HG02610 (cell line): ENCODE results near the gene SLC2A5.
A peak's percentile ranks its signal among the peaks of the same experiment; 100 is the strongest.
"Not testable (repeated sequence)": the region's sequence is repeated elsewhere in the genome, so short reads cannot be mapped to it uniquely, and the experiment has no call there.

Experiments
- ATAC-seq: cut with Tn5 transposase; IDR thresholded peaks from one replicate; pipeline ENCODE4 v1.9.1; 2021; ENCODE audit warnings: mild to moderate bottlenecking, moderate library complexity; ENCODE audit not compliant: unreplicated experiment

Gene SLC2A5

GRCh38 chr1:9010781-9011323, 58.6 kb downstream of the SLC2A5 start:
- peak; percentile 50 for ATAC-seq

- no peak for ATAC-seq
These were observed 59.7 kb downstream of the SLC2A5 start for GRCh38 chr1:9009438-9010370.

GRCh38 chr1:9008236-9008635, 61.2 kb downstream of the SLC2A5 start:
- no peak for ATAC-seq

DNA sequence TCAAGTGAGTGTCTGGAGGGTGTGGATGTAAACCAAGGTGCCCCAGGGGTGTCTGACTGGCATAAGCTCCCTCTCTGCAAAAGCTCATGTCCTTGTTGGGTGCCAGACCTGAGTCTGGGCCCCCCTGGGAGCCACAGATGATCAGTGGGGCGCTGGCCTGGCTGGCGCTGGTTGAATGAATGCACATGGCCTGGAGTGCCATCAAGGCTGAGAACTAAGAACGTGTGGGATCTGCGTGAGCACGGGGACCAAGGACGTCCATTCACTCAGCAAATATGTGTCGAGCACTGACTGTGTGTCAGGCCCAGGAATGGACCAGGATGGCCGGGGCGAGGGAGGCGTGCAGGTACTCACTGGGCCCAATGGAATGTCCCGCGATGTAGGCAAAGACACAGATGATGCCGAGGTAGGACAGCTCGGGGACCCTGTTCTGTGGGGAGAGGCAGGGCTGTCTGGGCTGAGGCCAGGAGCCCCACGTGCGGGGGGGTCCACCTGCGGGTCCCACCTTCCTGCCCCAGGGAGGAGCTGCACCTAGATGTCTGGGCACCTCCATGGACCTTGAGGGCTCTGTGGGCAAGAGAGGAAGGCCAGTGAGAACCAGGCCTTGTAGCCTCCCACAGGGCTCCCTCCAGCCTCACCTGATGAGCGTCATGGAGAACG, 62.3 kb downstream of the SLC2A5 start:
- ATAC-seq = no peak

DNA sequence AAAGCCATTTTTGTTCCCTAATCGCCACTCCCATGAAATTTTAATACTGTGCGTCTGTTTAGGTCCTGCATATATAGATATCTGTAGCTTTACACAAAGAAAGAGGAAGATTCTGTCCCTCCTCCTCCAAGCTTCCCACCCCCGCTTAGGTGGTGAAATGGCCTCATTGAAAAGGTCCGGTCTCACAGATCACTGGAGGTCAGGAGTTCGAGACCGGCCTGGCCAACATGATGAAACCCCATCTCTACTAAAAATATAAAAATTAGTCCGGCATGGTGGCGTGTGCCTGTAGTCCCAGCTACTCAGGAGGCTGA, 64.1 kb downstream of the SLC2A5 start:
- no peak for ATAC-seq

- no peak for ATAC-seq
These were observed 64.6 kb downstream of the SLC2A5 start for GRCh38 chr1:9004700-9005394.

GRCh38 chr1:9004031-9004699, 65.3 kb downstream of the SLC2A5 start:
- no peak for ATAC-seq

- not testable (repeated sequence) for ATAC-seq
These were observed 67.2 kb downstream of the SLC2A5 start for GRCh38 chr1:9002215-9002560.

GRCh38 chr1:9001534-9002214, 67.8 kb downstream of the SLC2A5 start:
- ATAC-seq = not testable (repeated sequence)

GRCh38 chr1:8993962-8994675, 75.3 kb downstream of the SLC2A5 start:
- ATAC-seq = not testable (repeated sequence)

DNA sequence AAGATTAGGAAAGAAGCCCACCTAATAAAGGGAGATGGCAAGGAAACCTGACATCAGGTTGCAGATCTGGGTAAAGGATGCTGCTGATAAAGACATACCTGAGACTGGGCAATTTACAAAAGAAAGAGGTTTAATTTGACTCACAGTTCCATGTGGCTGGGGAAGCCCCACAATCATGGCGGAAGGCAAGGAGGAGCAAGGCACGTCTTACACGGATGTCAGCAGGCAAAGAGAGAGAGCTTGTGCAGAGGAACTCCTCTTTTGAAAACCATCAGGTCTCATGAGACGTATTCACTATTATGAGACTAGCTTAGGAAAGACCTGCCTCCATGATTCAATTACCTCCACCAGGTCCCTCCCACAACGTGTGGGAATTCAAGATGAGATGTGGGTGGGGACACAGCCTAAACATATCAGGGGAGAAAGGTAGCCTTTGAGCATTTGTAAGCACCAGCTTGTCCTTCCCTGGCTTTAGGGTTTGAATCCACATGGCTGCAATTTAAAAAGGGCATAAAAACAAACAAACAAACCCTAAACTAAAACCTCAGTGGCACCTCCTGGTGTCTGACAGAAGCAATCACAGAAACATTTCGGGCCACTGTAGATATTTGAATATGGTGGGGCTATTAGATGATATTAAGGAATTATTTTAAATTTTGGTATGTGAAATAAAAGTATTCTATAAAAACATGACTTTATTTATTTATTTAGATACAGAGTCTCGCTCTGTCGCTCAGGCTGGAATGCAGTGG, 76.3 kb downstream of the SLC2A5 start:
- no peak for ATAC-seq

DNA sequence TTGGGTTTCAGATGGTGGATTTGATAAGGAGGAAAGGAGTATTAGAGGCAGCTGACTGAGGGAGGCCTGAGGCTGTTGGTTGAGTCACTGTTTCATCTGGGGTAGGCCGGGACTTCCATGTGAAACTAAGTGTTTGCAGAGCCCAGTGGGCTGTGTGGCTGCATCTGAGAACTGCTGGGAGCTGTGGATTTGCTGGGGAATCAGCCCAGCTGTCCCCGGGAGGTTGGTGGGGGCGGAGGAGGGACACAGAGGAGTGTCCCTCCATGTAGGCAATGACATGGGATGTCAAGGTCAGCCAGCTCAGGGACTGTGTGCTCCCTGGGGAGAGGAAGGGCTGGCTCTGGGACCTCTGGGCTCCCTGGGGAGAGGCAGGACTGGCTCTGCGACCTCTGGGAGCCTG, 79.6 kb downstream of the SLC2A5 start:
- no peak for ATAC-seq

GRCh38 chr1:8989061-8989460, 80.4 kb downstream of the SLC2A5 start:
- ATAC-seq = no peak

- no peak for ATAC-seq
These were observed 80.8 kb downstream of the SLC2A5 start for GRCh38 chr1:8988618-8988967.

DNA sequence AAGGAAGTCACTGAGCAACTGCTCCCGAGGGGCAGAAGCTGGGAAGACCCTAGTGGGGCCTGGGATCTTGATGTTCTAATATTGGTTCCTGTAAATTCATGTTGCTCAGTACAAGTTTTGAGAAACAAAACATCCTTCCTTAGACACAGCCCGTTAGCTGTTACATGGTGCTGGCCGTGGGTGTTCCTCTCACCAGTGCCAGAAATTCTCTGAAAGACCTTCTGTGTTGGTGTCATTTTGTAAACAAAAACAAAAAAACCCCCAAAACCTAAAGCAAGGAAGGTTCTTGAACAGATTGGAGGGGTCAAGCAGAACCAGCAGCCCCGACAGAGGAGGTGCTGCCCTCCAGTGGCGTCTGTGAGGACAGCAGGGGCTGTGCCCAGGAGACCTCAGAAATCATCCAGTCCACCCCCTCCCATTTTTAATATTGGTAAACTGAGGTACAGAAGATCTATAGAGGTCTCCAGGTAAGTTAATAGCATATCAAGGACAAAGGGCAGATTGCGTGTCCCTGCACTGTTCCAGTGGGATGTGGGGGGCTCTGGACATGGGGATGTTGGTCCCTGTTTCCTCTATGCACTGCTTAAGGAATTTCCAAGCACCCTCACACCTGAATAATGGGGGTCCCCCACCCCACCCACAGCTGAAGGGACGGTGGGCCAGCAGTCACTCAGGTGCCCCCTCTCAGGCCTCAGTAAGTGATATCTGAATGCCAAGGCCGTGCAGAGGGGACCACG, 81.4 kb downstream of the SLC2A5 start:
- ATAC-seq = peak; percentile 41

DNA sequence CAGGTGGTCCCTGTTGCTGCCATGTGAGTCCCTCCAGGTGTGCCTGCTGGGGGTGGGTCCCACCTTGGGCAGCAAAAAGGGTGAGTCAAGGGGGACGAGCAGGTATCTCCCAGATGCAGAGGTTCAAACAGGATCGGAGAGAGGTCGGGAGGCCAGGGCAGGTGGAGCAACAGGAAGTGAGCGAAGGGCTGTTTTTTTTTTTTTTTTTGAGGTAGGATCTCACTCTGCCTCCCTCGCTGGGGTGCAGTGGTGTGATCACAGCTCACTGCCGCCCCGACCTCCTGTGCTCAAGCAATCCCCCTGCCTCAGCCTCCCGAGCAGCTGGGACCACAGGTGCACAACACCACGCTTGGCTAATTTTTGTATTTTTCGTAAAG, 82.6 kb downstream of the SLC2A5 start:
- ATAC-seq = no peak

DNA sequence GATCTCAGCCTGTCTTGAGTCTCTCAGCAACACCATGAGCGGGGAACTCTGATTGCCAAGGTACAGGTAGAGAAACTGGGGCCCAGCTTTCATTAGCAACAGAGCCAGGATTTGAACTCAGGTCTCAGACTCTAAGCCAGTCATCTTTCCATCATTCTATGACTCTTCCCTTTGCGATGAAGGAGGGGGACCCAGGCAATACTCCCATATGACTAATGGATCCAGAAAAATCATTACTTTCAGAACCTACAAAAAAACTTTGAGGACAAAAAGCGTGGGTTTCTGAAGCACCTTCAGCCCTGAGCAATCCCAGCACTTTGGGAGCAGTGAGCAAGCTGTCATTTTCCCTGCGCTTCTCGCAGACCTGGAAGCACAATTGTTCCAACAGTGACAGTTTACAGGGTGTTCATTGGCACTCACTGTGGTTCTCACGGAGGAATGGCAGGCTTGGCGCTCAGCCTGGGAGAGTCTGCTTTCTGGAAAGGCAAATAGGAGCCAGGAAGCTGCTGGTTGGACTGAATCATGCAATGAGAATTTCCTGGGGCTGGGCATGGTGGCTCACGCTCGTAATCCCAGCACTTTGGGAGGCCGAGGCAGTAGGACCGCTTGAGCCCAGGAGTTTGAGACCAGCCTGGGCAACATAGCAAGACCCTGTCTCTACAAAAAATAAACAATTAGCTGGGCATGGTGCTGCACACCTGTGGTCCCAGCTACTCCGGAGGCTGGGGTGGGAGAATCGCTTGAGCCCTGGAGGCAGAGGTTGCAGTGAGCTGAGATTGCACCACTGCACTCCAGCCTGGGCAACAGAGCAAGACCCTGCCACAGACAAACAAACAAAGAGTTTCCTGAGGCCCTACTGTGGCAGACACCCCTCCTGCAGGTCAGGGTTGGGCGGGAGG, 83.3 kb downstream of the SLC2A5 start:
- ATAC-seq = no peak
